HG03135 (cell line): ENCODE data around the gene TAS2R16.
"Not testable (repeated sequence)": the region's sequence is repeated elsewhere in the genome, so short reads cannot be mapped to it uniquely, and the experiment has no call there.

ENCODE experiments used
- ATAC-seq: cut with Tn5 transposase; IDR thresholded peaks from one replicate; pipeline ENCODE4 v1.9.1; 2021; ENCODE audit warnings: mild to moderate bottlenecking, moderate library complexity; ENCODE audit not compliant: unreplicated experiment

Gene TAS2R16

GRCh38 chr7:122974229-122974628, 21.3 kb downstream of the TAS2R16 start:
- ATAC-seq, result no peak

DNA sequence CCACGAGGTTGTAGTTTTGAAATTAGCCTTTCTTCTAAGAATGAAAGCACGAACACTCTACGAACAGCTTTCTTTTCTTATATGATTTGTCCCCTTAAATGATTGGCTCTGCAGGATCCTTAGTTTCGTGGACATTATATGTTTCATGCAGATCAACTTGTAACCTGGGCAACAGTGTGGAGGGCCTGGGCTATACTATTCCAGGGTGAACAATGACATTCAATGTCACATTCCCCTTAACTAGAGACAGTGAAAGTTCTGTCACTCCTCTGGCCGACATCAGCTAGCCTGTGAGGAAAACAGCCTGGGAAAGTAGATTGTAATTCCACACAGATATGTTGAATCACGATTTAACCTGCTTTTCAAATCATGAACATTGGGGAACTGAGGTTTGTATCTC, 23.4 kb downstream of the TAS2R16 start:
- ATAC-seq, result no peak

DNA sequence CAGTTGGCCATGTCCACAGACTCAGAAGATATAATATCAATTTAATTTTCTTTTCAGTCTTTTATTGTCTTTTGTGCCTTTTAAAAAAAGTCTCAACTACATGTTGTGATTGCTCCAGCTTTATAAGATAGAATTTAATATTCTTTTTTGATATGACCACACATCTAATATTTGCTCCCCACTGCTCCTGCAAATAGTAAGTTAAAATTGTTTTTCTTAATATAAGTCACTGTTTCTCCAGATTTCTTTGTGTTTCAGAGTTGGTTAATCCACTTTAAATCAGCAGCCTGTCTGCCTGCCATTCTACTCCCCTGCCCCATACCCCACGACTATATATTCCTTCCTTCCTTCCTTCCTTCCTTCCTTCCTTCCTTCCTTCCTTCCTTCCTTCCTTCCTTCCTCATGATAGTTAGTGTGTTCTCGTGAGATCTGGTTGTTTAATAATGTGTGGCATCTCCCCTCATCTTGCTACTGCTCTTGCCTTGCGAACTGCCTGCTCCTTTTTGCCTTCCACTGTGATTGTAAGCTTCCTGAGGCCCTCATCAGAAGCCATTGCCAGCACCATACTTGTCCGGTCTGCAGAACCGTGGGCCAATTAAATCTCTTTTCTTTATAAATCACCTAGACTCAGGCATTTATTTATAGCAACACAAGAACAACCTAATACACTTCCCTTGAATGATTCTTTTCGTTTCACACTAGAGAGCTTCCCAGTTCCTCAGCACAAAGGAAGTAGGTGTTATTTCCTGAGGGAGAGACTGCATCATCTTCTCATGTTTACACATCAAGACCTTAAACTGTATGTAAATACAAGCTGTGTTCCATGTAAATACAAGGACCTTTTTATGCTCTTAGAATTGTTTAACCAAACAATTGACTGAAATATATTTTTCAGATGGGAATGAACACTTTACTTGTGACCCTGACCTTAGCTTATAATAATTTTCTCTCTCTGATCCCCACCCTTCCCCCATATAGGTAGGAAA, 24.5 kb downstream of the TAS2R16 start:
- no peak for ATAC-seq

- no peak for ATAC-seq
These were observed 27.1 kb downstream of the TAS2R16 start for GRCh38 chr7:122968389-122968788.

DNA sequence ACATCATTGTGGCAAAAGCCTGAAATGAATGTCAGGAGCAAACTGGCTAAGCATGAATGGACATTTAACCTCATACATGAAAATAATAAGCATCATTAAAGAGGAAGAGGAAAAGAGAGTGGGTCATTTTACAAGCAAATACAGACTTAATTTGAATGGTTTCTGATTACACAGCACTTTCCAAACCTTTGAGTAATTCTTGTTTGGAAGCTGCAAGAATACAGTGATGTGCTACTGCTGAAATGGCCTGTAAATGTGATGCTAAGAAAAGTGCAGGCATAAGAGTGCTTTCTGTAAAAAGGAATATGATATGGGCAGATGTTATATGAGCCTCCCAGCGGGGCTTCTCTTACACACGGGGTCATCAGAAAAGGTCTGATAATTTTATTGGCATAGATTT, 30.2 kb downstream of the TAS2R16 start:
- no peak for ATAC-seq

GRCh38 chr7:122953678-122954077, 41.8 kb downstream of the TAS2R16 start:
- ATAC-seq, result not testable (repeated sequence)

DNA sequence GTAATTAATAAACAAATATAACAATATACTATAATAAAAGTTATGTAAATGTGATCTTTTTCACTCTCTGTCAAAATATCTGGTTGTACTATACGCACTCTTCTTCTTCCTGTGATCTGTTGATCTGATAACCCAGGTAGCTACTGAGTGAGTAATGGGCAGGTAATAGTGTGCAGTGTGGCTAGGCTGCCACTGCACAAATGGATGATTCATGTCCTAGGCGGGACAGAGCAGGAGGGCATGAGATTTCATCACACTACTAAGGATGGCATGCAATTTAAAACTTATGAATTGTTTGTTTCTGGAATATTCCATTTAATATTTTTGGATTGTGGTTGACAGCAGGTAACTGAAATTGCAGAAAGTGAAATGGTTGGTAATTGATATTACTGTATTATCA, 44.5 kb downstream of the TAS2R16 start:
- ATAC-seq, result no peak

DNA sequence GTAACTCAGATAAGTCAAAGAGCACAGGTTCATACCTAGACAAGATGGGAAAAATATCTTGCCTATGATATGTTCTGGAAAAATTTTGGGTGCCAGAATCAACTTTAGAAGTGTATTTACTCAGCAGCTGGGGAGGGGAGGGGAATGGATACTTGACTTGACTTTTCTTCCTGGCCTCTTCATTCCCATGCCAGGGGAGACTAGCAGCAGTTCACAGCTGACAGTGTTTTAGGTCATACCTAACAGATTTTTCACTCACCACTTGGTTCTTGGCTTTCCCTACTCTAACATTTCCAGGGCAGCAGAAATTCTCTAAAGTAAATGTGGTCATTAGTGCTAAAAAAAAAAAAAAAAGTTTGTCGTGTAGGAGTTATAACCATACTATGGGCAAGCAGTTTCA, 46.3 kb downstream of the TAS2R16 start:
- ATAC-seq, result no peak
